Activated T-cell treated with anti-CD3 and anti-CD28 coated beads, Interleukin-2, amount 50 U/mL, for 24 hours (primary cell): Measurements from ENCODE around the gene HID1.

ENCODE experiments used
- DNase-seq: peaks from one replicate; pipeline ENCODE4 v3.0.0-alpha.2; 2020
- H3K27ac Mint-ChIP-seq: 2 replicates; pipeline ENCODE4 v1.8.0; 2020; ENCODE audit warnings: mild to moderate bottlenecking, mixed read lengths
- H3K27me3 Mint-ChIP-seq: 2 replicates; pipeline ENCODE4 v1.8.0; 2020; ENCODE audit warnings: mixed read lengths
- H3K36me3 Mint-ChIP-seq: 2 replicates; pipeline ENCODE4 v1.8.0; 2020; ENCODE audit warnings: low read depth, mixed read lengths
- H3K4me1 Mint-ChIP-seq: 2 replicates; pipeline ENCODE4 v1.8.0; 2020; ENCODE audit warnings: low read depth, mixed read lengths
- H3K4me3 Mint-ChIP-seq: 2 replicates; pipeline ENCODE4 v1.8.0; 2020; ENCODE audit warnings: mild to moderate bottlenecking, moderate library complexity, mixed read lengths
- H3K9me3 Mint-ChIP-seq: 2 replicates; pipeline ENCODE4 v1.8.0; 2020; ENCODE audit warnings: mixed read lengths

The HID1 gene

GRCh38 chr17:74952431-74953133 is 20.0 kb downstream of the HID1 start:
- DNase-seq, result no peak
- Mint-ChIP-seq H3K4me1 (no peaks in the 10 kb centered on the region), H3K36me3 (no peaks in the 10 kb centered on the region), H3K4me3 (no peak overlapping the region), H3K27me3 (no peaks in the 10 kb centered on the region), H3K27ac (no peak overlapping the region), H3K9me3 (no peaks in the 10 kb centered on the region)

DNA sequence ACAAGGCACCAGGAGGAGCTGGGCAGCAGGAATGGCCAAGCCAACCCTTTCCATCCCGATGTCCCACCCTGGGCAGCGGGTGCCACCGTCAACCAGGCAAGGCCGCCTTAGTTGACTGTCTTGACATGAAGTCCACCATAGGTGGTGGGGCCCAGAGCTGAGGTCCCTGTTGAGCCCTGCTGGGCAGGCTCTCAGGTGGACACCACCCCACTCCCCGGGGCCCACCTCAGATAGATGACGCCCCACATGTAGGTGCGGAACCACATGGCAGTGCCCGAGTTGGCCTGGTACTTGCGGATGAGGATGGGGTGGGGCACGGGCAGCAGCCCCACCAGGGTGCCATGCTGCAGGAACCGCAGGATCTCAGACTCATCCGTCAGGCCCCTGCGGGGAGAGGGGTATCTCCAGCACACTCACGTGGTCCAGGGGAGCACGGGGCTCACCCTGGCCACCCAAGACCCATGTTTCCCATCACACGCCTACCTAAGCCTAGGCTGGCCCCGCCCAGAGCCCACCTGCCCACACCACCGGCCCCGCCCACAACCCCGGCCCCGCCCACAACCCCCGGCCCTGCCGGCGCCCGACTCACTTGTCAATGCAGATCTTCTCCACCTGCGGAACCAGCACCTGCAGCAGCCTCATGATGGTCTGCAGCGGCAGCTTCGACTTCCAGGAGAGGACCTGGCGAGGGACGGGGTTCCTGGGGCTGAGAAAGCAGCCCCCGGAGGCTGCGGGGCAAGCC is 20.7 kb downstream of the HID1 start:
- no peaks in the 10 kb centered on the region for H3K36me3 Mint-ChIP-seq
- no peaks in the 10 kb centered on the region for H3K27me3 Mint-ChIP-seq
- no peak overlapping the region for H3K27ac Mint-ChIP-seq
- no peaks in the 10 kb centered on the region for H3K4me1 Mint-ChIP-seq
- DNase-seq, result no peak
- no peak overlapping the region for H3K4me3 Mint-ChIP-seq
- H3K9me3 Mint-ChIP-seq, result no peaks in the 10 kb centered on the region

GRCh38 chr17:74951065-74951464 is 21.5 kb downstream of the HID1 start:
- Mint-ChIP-seq H3K27me3 (no peaks in the 10 kb centered on the region), H3K4me1 (no peaks in the 10 kb centered on the region), H3K27ac (no peak overlapping the region), H3K4me3 (no peak overlapping the region), H3K9me3 (no peaks in the 10 kb centered on the region), H3K36me3 (no peaks in the 10 kb centered on the region)
- no peak for DNase-seq

DNA sequence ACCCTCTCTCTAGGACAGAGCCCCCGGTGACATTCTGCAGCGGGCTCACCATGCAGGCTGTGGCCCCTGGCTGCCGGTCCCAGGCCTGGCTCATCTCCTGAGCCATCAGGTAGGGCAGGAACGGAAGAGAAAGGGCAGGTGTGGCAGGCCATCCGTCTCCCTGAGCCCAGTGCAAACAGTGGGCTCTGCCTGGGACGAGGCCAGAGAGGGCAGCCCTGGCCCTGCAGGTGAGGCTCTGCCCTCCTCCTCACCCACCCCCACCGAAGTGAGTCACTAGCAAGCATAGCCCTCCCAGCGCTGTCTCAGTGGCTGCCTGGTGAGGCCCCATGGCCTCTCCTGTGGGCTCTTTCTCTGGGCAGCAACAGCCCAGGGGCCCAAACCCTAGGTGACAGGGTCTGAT is 22.4 kb downstream of the HID1 start:
- Mint-ChIP-seq H3K27me3 (peaks cover 3% of the 10 kb centered on the region), H3K4me1 (no peaks in the 10 kb centered on the region), H3K9me3 (no peaks in the 10 kb centered on the region), H3K36me3 (no peaks in the 10 kb centered on the region), H3K27ac (no peak overlapping the region), H3K4me3 (no peak overlapping the region)
- no peak for DNase-seq

GRCh38 chr17:74949455-74950115 is 23.0 kb downstream of the HID1 start:
- Mint-ChIP-seq H3K36me3 (no peaks in the 10 kb centered on the region), H3K27me3 (peaks cover 5% of the 10 kb centered on the region), H3K9me3 (no peaks in the 10 kb centered on the region), H3K27ac (no peak overlapping the region), H3K4me3 (no peak overlapping the region), H3K4me1 (no peaks in the 10 kb centered on the region)
- DNase-seq, result no peak

DNA sequence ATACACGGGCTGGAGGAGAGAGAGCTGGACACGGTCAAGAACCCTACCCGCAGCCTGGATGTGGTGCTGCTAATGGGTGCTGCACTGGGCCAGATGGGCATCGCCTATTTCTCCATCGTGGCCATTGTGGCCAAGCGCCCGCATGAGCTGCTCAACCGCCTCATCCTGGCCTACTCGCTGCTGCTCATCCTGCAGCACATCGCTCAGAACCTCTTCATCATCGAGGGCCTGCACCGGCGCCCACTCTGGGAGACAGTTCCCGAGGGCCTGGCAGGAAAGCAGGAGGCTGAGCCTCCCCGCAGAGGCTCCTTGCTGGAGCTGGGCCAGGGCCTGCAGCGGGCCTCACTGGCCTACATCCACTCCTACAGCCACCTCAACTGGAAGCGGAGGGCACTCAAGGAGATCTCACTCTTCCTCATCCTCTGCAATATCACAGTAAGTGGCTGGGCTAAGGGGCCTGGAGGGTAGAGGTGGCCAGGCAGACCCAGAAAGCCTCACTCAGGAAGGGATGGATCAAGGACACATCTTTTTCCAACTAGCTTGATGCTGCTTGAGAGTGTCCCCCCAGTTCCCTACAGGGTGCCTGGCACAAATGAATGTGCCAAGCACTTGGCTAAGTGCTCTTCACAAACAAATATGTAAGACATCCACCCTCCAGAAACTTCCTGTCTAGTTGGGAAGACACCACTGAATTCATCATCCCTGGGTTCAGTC is 25.4 kb downstream of the HID1 start:
- Mint-ChIP-seq H3K4me1 (no peaks in the 10 kb centered on the region), H3K36me3 (no peaks in the 10 kb centered on the region), H3K9me3 (no peaks in the 10 kb centered on the region), H3K27ac (no peak overlapping the region), H3K4me3 (no peak overlapping the region), H3K27me3 (peaks cover 14% of the 10 kb centered on the region)
- DNase-seq, result no peak

DNA sequence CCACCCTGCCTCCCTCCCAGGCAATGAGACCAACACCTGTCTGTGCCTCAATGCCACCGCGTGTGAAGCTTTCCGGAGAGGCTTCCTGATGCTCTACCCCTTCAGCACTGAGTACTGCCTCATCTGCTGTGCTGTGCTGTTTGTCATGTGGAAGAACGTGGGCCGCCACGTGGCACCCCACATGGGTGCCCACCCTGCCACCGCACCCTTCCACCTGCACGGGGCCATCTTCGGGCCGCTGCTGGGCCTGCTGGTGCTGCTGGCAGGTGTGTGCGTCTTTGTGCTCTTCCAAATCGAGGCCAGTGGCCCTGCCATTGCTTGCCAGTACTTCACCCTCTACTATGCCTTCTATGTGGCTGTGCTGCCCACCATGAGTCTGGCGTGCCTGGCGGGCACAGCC is 25.9 kb downstream of the HID1 start:
- Mint-ChIP-seq H3K4me1 (no peaks in the 10 kb centered on the region), H3K36me3 (no peaks in the 10 kb centered on the region), H3K9me3 (no peaks in the 10 kb centered on the region), H3K27me3 (peaks cover 19% of the 10 kb centered on the region), H3K4me3 (no peak overlapping the region), H3K27ac (no peak overlapping the region)
- no peak for DNase-seq

- Mint-ChIP-seq H3K4me1 (no peaks in the 10 kb centered on the region), H3K27ac (no peak overlapping the region), H3K9me3 (no peaks in the 10 kb centered on the region), H3K27me3 (peaks cover 25% of the 10 kb centered on the region), H3K36me3 (no peaks in the 10 kb centered on the region), H3K4me3 (no peak overlapping the region)
- DNase-seq, result no peak
Observed at GRCh38 chr17:74945543-74945942, 27.0 kb downstream of the HID1 start.

DNA sequence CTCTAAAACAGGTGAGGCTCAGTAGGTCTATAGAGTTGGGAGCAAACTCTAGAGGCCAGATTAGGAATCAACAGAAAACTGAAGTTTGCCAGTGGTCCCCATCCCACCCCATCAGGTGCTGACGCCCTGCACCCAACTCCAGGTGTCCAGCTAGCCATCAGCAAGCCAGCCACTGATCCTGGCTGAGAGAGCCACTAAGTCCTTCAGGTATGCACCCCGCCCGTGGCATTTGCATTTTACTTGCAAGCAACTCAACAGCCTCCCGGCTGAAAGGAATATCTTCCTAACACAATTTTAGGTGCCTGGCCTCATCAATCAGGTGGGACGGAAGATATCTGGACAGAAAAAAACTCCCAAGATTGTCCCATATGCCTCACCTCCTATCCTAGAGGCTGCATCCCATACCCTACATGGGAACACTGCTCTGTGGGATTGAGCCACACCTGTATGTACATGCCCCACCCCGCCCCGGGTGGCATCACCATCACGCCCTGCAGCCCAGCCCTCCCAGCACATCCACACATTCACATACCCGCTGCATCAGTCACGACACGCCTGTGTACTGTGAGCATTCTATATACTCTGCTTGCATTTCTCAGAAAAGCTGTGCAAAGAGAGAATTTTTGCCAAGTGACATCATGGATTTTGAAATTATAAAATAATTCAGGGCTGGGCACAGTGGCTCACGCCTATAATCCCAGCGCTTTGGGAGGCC is 28.6 kb downstream of the HID1 start:
- peaks cover 31% of the 10 kb centered on the region for H3K27me3 Mint-ChIP-seq
- no peaks in the 10 kb centered on the region for H3K36me3 Mint-ChIP-seq
- H3K27ac Mint-ChIP-seq, result no peak overlapping the region
- H3K4me3 Mint-ChIP-seq, result no peak overlapping the region
- no peaks in the 10 kb centered on the region for H3K4me1 Mint-ChIP-seq
- no peak for DNase-seq
- H3K9me3 Mint-ChIP-seq, result no peaks in the 10 kb centered on the region

DNA sequence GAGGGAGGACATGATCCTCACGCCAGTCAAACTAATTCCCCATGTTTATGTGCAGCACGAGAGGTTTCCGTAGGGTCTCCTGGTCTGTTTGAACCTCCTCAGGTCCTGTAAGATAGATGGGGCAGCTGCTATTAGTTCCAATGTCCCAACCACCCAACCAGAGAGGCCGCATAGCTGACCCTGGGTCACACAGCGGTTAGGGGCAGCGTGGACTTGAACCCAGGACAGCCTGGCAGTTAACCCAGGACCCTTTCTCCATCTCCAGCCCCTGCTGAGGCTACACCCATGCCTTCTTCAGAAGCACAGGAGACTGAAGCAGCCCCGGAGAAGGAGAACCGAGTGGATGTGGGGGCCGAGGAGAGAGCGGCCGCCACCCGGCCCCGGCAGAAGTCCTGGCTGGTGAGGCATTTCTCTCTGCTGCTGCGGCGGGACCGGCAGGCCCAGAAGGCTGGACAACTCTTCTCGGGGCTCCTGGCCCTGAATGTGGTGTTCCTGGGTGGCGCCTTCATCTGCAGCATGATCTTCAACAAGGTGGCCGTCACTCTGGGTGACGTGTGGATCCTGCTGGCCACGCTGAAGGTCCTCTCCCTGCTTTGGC is 31.3 kb downstream of the HID1 start:
- DNase-seq, result no peak
- Mint-ChIP-seq H3K4me1 (no peaks in the 10 kb centered on the region), H3K9me3 (no peaks in the 10 kb centered on the region), H3K27ac (no peak overlapping the region), H3K36me3 (no peaks in the 10 kb centered on the region), H3K4me3 (no peak overlapping the region), H3K27me3 (peaks cover 58% of the 10 kb centered on the region)

DNA sequence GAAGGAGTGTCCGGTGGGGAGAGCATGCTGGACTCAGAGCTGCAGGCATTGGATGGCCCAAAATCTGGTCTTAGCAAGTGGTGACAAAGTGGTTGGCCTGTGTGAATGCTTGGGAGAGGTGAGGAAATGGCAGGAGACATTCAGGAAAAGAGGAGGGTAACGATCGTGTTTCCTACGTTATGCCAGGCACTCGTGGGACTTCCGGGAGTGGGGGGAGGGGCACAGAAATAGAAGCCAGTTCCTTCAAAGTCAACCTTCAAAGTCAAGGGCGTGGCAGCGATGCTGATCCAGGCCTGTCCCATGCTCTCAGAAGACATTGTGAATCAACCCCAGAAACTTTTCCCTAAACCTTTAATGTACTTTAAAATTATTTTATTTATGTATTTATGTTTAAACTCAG is 33.0 kb downstream of the HID1 start:
- Mint-ChIP-seq H3K36me3 (no peaks in the 10 kb centered on the region), H3K4me1 (no peaks in the 10 kb centered on the region), H3K27me3 (peaks cover 65% of the 10 kb centered on the region), H3K27ac (no peak overlapping the region), H3K9me3 (no peaks in the 10 kb centered on the region), H3K4me3 (no peak overlapping the region)
- no peak for DNase-seq

DNA sequence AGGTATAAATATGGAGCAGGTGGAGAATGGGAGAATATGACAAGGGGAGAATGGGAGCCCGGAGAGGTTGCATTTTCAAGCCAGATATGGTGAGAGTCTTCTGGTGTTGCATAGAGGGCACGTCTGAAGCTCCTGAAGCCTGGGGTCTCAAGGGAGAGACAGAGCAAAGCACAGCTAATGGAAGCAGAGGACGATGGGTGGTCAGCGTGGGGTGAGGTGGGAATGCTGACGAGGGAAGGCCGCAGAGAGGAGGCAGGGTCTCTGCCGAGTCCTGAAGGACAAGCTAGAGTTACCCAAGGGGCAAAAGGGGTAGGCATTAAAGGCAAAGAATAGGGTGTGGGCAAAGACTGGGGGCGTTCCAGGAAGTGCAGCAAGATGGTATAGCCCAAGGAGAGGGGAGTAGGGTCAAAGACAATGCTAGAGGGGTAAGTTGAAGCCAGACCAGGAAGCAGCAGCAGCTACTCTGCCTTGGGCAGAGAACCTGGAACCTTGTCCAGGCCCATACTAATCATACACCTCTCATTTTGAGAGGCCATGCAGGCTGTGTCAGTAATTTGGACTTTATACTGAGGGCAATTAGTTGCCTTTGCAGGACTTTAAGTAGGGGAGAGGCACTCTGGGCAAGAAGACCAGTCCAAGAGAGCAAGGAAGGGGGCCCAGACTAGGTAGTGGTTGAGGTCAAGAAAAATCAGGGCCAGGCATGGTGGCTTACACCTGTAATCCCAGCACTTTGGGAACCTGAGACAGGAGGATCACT is 34.2 kb downstream of the HID1 start:
- no peak overlapping the region for H3K27ac Mint-ChIP-seq
- H3K9me3 Mint-ChIP-seq, result no peaks in the 10 kb centered on the region
- DNase-seq, result no peak
- no peaks in the 10 kb centered on the region for H3K36me3 Mint-ChIP-seq
- H3K4me1 Mint-ChIP-seq, result no peaks in the 10 kb centered on the region
- peaks cover 69% of the 10 kb centered on the region for H3K27me3 Mint-ChIP-seq
- no peak overlapping the region for H3K4me3 Mint-ChIP-seq
